SKM-1 treated with dmso at 0.1 percent for 144 hours (cell line): Measurements from ENCODE around the gene IKZF1.

ENCODE experiments used
- DNase-seq: peaks from one replicate; lab custom pipeline; 2025; ENCODE audit not compliant: unreplicated experiment; lab: John Stamatoyannopoulos, UW

The IKZF1 gene

DNA sequence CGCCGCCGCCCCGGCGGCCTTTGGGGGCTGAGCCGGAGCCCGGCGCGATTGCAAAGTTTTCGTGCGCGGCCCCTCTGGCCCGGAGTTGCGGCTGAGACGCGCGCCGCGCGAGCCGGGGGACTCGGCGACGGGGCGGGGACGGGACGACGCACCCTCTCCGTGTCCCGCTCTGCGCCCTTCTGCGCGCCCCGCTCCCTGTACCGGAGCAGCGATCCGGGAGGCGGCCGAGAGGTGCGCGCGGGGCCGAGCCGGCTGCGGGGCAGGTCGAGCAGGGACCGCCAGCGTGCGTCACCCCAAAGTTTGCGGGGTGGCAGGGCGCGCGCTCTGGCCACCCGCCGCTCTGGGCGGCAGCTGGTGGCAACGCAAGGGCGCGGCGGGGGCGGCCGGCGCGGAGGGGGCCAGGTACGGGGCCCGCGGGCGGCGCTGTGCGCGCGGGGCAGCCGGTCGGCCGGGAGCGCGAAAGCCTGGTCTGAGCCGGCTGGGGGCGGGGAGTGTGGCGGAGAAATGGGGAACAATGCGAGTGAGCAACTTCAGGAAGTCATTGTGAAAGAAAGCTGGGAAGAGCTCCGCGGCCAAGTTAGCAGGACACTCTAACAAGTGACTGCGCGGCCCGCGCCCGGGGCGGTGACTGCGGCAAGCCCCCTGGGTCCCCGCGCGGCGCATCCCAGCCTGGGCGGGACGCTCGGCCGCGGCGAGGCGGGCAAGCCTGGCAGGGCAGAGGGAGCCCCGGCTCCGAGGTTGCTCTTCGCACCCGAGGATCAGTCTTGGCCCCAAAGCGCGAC is at the start of gene IKZF1:
Gene IKZF1, plus strand, starts transcription at position 588 of the 782 bp plus-strand sequence. CDS start 14,346 bp downstream, outside the sequence.
- peak; percentile 95 for DNase-seq

DNA sequence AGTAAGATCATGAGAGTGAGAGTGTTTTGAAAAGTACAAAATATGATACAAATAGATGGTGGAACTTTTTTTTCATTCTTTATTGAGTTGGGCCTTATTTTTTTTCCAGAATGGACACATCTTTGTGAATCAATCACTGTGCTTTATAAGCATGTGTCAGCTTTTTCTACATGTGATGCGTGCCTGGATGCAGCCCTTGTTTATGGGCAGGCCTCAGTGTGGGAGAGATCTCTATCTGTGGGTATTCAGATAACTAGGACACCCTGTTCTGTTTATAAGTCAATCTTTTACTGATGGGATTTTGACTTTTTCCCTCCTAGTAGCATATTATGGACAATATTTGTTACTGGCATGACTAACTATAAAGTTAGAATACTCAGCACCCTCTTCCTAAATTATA is 42.9 kb upstream of the IKZF1 start:
- no peak for DNase-seq

DNA sequence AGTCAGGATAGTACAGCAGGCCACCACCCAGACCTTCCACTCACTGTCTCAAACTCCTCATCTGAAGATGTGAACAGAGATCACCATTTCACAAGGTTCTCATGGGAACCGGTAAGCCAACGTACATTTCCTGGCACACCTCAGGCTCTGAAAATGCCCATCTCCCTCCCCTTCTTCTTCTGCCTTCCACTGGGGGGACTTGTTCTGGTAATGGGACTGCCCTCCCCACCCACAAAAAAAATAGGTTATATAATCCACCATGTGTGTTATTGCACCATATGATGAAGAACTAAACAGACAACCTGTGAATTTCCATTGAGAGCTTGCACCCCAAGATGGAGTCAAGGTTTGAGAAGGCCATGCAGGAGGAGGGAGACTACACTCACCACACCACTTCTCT is 42.1 kb upstream of the IKZF1 start:
- DNase-seq: no peak

DNA sequence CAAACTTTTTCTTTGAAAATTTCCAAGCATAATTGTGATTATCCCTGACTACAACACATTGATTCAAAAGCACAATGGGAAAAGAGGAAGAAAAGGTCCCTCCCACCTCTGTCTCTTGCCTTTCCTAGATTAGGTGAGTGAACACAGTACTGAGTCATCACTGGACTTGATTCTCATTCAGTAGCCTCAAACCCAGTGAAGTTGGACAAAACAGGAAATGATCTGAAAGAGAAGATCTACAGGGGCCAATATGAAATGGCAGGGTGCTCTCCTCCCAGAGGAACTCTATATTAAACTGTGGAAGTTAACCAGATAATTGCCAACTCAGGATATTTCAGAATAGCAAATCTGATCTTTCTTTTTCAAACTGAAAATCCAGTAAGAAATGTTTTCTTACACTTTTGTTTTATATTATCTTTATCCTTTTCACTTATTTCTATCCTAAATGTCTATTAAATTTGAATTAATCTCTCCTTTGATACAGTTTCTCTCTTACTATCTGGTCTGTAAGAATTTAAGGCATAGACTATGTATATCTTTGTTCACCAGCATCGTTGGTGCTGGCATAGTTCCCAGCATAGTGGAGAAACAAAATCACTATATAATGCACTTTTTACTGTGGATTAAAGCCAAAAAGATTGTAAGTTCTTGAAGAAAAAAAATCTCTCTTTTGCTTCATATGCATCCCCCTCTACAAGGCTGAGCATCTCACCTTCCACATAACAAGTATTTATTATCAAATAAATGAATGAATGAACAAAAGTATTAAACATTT is 41.4 kb upstream of the IKZF1 start:
- DNase-seq: peak; percentile 74

DNA sequence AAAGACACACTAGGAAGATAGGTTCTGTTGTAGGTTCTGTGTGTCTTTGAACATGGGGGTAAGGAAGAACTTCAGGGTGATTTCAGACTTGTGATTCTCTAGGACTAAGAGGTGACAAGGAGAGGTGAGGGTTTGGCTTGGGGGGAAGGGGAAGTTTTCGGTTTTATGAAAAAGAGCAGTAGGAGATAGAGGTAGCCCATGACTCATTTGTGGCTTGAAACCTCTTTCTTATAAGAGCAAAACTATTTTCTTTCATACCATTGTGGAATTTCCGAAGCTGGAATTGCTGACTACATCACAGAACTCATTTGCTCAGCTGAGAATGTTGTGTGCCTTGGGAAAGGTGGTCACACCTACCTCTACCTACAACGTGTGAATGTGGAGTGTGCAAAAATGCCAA is 39.6 kb upstream of the IKZF1 start:
- no peak for DNase-seq

DNA sequence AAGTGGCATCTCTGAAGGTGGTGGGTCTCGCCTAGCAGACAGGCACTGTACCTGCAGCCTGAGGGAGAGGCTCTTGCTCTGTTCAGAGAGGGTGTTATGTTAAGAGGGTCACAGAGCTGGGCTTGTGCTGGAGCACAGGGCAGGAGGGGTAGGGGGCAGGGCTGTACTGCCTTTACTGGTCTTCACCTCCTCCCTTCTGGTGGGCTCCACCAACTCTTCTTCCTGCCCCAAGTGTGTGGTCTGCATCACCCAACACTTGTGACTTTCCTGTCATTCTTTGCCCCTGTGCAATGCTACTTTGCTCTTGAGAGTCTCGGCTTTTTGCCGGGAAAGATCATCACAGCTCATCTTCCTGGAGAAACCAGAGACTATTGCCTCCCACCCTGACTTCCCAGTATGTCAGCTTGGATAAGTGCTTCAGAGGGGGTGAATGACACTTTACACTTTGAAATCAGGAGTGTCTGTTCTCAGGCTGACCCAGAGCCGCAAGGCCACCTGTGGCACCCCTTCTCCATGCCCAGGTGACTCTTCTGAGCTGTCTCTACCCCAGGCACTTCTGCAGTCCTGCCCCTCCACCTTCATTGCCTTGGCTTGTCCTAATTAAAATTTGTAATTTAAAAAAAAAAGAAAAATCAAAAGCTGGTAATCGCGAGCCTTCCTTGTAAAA is 38.4 kb upstream of the IKZF1 start:
- no peak for DNase-seq

DNA sequence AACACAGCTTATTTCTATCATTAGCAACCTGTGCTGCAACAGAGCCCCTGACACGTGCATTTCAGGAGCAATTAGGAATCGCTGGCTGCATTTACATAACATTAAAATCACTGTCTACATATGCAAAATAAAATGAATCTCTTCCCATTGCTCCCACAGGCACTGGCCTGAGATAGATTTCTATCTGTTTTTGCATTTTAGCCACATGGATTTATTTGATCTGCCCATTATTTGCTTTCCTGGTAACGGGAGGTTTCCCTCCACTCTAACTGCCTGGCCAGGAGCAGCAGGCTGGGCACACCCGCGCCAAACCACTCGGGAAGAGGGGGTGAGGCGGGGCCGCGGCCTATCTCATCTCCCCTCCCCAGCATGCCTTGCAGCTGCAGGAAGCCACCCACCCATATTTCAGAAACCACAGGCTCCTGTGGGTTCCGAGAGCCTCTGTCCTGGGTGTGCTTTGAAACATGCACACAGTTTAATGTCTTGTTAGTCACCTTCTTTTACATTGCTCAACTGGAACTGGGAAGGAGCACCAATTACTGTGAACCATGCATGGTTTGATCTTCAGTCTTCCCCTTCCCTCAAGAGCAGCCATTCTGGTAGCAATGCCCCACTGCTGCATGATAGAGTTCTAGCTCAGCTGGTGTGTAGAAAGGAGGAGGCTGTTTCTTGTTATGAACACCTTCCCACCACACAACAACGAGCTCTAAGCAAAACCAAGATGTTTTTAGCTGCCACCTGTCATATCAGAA is 37.7 kb upstream of the IKZF1 start:
- DNase-seq: peak; percentile 90

DNA sequence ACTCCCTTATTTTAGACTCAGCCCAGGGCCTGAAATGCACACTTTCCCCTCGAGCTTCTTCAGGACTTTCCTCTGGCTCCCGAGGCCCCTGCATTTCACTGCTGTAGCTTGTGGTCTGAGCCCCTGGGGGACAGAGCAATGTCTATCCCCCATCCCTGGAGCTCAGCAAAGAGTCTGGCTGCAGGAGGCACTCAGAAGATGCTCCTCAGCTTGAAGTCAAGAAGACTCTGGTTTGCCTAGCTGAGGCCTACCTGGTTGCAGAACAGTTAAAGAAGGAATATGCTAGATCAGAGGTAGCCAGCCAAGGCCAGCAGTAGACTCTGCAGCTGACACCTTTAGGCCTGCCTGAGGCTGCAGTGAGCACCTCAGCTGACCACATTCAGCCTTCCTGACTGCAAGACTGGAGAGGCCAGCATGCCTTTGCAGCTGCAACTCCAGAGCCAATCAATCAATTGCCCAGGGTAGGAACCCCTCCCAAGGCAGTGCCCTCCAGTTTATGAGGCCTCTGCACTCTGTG is 36.9 kb upstream of the IKZF1 start:
- DNase-seq: no peak

DNA sequence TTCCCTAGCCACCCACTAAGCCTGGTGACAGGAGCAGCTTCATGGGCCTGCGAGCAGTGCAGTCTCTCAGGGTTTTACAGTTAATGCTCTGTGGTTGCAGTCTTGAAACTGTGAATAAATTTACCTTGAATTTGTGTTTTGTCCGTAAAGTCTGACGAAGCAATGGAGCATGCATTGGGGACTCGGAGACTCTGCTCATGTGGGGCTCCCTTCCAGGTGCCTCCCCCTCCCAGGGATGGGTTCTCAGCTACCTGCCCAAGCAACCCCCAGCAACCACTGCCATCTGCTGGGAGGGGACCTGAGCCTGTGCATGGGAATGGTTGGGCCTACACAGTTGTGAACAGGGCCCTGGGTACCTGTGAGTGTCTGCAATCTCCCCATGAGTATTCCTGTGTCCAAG is 36.3 kb upstream of the IKZF1 start:
- no peak for DNase-seq

DNA sequence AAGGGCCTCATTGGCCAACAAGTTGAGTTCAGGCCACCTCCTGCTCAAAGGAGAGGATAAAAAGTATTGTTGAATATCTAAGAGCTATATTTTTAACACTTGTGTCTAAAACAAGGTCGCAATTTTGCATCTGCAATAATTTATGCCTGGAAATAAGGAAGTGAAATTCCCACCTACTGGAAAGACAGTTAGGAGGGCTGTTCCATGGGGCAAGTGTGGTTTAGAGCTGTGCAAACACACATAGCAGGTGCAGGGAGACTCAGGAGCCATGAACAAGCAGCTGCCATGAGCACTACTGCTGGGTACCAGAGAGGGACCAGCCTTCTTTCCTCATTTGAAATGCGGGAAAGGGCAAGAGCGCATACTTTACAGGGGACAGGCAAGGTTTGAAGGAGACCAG is 35.5 kb upstream of the IKZF1 start:
- DNase-seq: no peak

DNA sequence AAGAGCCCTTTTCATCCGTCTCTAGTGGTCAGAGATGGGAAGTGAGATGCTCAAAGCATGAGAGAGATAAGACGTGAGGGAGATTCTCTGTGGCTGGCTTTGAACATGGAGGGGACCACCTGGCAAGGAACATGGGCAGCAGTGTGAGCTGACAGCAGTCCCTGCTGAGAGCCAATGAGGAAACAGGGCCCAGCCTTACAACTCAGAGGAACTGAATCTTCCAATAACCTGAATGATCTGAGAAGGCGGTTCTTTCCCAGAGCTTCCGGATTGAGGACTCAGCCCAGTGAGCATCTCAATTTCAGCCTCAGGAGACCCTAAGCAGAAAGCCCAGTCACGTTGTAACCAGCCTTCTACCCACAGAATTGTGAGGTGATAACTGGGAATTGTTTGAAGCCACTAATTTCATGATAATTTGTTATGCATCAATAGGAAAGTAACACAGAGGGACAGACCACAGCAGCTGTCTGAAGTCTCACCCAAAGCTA is 33.9 kb upstream of the IKZF1 start:
- no peak for DNase-seq

DNA sequence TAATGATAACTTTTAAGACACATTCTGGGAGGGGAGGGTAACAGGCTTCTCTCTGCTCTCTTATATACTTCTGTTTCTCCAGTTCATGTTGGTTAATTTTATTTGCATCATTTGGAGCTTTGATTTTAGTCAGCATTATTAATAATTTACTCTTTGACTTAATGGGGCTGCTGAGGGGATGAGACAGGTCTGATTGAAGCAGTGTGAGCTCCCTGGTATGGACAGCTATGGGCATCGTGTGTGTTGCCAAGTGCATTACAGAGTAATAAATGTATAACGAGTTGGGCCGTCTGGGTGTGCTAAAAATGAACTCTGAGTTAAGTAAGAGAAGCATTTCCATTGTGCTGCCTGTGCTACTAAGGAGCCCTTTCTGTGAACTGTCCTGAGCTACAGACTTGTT is 31.7 kb upstream of the IKZF1 start:
- DNase-seq: no peak

DNA sequence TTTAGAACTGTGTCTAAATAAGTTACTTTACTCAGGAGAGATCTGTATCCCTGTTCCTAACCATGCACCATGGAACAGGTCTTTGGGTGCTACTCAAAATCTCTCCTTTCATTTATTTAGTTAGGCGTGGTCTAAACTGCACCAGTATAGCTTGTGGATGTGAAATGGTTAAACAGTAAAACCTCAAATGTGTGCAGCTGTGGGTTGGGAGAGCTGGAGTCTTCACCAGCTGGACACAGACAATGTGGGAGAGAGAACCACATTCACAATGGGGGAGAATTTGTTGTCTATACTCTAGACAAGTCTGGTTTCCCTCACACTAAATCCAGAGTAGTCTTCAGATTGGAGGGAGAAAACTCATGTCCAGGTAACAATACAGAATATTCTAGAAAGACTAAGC is 31.2 kb upstream of the IKZF1 start:
- no peak for DNase-seq

DNA sequence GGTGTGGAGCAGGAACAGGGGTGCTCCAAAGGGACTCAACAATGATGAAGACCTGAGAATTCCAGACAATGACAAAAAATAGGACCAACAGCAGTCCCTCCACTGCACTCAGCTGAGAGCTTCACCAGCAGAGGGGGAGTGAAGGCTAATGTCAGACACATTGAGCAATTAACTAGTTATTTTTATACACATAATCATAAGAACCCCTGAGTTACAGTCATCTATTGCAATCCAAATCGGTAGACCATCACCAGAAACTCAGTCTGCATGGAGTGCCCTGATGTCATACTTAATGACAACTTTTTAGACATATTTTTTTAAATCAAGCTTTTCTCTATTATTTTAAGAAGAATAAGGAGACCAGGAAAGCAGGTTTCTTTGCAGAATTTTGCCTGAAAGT is 30.6 kb upstream of the IKZF1 start:
- no peak for DNase-seq

DNA sequence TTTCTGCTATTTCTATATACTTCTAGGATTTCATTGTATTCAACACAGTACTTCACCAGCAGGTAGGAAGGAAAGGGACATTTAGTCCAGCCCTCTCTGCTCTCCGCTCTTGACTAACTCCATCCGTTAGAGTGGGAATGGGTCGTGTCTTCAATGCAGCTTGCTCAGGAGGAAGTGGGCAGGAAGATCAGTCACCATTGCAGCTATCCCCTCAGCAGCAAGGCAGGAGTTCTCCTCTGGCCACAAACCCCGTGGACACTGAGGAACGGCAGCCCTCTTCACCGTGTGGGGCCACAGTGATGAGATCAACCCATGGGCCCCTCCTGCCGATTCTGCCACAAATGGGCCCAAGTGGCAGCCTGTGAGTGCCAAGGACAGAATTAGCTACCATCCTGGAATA is 30.2 kb upstream of the IKZF1 start:
- no peak for DNase-seq

DNA sequence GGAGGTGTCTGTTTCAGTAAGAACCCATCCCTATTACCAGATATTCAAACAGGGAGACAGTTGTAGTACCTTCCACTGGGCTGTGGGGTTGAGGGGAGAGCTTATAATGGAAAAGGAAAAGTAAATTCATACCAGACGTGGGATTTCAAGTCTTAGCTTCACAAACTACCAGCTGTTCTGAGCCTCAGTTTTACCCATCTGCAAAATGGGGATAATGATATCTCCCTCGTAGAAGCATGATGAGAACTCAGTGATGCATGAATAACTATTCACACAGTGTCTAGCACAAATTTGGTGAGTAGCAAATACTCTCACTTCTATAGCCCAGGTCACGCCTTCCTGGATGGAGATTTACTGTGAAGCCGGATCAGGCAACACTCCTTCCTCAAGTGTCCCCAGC is 29.1 kb upstream of the IKZF1 start:
- no peak for DNase-seq

DNA sequence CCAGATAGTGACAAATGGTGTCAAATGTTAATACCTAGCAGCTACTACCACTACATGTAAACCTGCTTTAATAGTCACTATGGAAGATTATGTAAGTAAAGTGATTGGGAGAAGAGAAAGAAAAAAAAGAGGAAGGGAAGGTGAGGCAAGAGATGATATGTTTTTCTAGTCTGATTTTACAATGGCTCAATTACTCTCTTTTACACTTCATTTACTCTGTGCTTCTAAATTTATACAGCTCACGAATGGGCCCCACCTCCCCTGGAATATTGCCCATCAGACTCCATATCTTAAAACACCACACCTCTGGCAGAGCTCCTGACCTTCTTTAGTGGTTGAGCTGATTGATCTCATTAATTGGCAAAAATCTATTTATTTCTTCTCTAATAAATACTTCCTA is 28.0 kb upstream of the IKZF1 start:
- DNase-seq: peak; percentile 86

DNA sequence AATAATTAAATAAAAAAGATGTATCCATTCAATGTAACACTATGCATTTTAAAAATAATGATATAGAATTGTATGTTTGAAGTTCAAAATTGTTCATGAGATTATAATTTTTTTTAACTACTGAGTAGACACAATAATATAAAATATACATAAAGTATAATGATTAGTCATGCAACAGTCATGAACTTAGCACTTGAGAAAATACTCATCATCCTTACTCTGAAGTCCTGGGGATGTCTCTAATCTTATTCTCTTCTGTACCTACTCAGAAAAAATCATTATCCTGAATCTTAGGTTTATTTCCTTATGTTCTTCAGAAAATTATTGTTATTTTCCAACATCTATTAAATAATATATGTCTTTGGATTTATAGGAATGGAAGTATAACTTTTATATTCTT is 26.4 kb upstream of the IKZF1 start:
- DNase-seq: no peak

DNA sequence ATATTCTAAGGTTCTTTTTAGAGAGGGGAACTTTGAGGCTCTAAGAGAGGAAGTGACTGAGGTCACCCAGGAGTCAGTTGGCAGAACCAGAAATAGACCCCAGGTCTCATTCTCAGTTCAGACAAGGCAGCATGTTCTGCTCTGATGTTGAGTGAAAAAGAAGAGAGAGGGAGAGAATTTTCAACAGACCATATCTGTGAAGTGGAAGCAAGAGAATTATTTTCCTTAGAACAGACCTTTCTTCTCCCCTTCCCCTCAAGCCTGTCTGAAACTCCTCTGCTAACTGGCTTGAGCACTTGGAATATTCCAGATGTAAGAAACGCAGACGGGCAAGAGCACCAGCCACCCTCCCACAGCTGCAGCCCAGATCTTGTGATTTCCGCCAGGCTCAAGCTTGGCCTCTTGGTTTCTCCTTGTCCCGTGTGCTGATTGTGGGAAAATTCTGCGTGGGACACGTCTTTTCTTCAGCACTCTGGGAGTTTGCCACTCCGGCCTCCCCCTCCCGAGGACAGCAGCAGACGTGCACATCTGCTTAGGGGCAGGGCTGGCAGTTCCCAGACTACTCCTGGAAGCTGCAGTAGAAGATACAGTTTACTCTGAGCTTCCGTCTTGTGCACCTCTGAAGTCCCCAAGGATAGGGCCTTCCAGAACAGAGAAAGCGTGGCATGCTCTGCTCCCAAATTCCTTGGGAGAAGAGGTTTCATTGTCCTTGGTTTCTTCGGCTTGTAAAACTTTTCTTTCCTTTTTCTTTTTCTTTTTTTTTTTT is 22.7 kb upstream of the IKZF1 start:
- peak; percentile 67 for DNase-seq
